Natural killer cell (primary cell): ENCODE measurements around the gene GCN1. TPM values are rescaled to one million over a fixed set of nuclear protein-coding genes. Genes with fewer than 3 reads are reported as not detected.
"Not testable (repeated sequence)": the region's sequence is repeated elsewhere in the genome, so short reads cannot be mapped to it uniquely, and the experiment has no call there.

Experiments
- ATAC-seq, 3 donors: fragments of 150-1000 bp in 2 of 3; fragments of 200-7000 bp in 1 of 3; cut with Tn5 transposase; 1 replicate in 1 of 3; 2 replicates in 2 of 3; pipeline ENCODE4 v1.10.0; 2021; ENCODE audit warnings: mild to moderate bottlenecking in 2 of 3, moderate library complexity in 2 of 3
- DNase-seq, 2 donors: peaks; one replicate each; pipeline versions ENCODE4 v3.0.0 to v3.0.0-alpha.2; 2013 to 2021; ENCODE audit warnings: mixed read lengths in 1 of 2
- H3K27ac ChIP-seq: one replicate; pipeline ENCODE4 v1.5.1; 2013; ENCODE audit warnings: mild to moderate bottlenecking, low read length
- H3K27me3 ChIP-seq: one replicate; pipeline ENCODE4 v1.6.1; 2013; ENCODE audit warnings: low read length; ENCODE audit not compliant: control insufficient read depth, insufficient read depth
- H3K36me3 ChIP-seq: one replicate; pipeline ENCODE4 v1.6.1; 2013; ENCODE audit warnings: low read length; ENCODE audit not compliant: control insufficient read depth, insufficient read depth
- H3K4me1 ChIP-seq: one replicate; pipeline ENCODE4 v1.6.1; 2013; ENCODE audit warnings: low read length; ENCODE audit not compliant: control insufficient read depth, insufficient read depth
- H3K4me3 ChIP-seq: one replicate; pipeline ENCODE4 v1.5.1; 2013; ENCODE audit warnings: low read length
- H3K9me3 ChIP-seq: one replicate; pipeline ENCODE4 v1.6.1; 2013; ENCODE audit warnings: low read length; ENCODE audit not compliant: control insufficient read depth, insufficient read depth
- H3K27ac Mint-ChIP-seq, 2 donors: one replicate each; pipeline ENCODE4 v1.8.0; 2022; ENCODE audit warnings: mild to moderate bottlenecking in 2 of 2, mixed read lengths in 2 of 2, moderate library complexity in 1 of 2
- H3K27me3 Mint-ChIP-seq, 2 donors: one replicate each; pipeline ENCODE4 v1.8.0; 2022; ENCODE audit warnings: low read depth in 2 of 2, mixed read lengths in 2 of 2
- H3K36me3 Mint-ChIP-seq: one replicate; pipeline ENCODE4 v1.8.0; 2022; ENCODE audit warnings: mixed read lengths
- H3K4me1 Mint-ChIP-seq, 2 donors: one replicate each; pipeline ENCODE4 v1.8.0; 2022; ENCODE audit warnings: mixed read lengths in 2 of 2
- H3K4me3 Mint-ChIP-seq: one replicate; pipeline ENCODE4 v1.8.0; 2022; ENCODE audit warnings: mild to moderate bottlenecking, moderate library complexity, mixed read lengths
- H3K9me3 Mint-ChIP-seq, 2 donors: one replicate each; pipeline ENCODE4 v1.8.0; 2022; ENCODE audit warnings: mixed read lengths in 2 of 2
- WGBS: methylation state at CpG from one replicate; pipeline ENCODE4 v1.1.7; 2013; ENCODE audit warnings: missing lambda C conversion rate; ENCODE audit not compliant: insufficient coverage; 5-methylcytosine and 5-hydroxymethylcytosine counted together
- intact Hi-C: fragments of 100-400 bp; cut with micrococcal nuclease; formaldehyde crosslinking; loops from one replicate; pipeline ENCODE4 v1.14.2; 2022
- total RNA-seq, 4 donors: library from RNA; stranded (reverse); fragments of 120-200 nt in 1 of 4; gene quantifications; one replicate each; pipeline versions ENCODE4 v1.2.3 to v1.2.4, GENCODE V29; 2013 to 2022
- TF ChIP-seq, protein P1 (sequence below): fragments of 200-600 bp; IDR thresholded peaks from one replicate; pipeline ENCODE4 v1.8.0; 2022; ENCODE audit warnings: antibody characterized with exemption

The GCN1 gene
- total RNA-seq, 3 donors from 2014 or later (not counting 1 experiment from before 2014, with no cell fraction given): 119 to 141 (median 120) TPM

DNA sequence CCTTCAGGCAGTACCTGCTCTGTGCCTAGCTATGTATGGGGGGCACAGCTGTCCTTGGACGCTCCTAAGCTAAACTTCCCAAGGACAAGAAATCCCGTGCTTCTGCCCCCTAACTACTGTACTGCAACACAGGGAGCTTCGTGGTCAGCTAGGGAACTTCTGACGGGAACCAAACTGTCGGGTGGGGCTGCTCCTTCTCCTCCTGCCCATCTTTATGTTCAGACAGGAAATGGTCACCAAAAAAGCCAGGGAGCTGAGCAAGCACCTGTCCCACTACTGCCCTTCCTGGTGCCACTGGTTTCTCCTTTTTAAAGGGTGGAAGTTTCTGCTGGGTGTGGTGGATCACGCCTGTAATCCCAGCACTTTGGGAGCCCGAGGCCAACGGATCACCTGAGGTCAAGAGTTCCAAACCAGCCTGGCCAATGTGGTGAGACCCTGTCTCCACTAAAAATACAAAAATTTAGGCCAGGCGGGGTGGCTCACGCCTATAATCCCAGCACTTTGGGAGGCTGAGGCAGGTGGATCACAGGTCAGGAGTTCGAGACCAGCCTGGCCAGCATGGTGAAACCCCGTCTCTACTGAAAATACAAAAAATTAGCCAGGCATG lies 44.4 kb upstream of the GCN1 start:
- H3K9me3 Mint-ChIP-seq: no peaks in the 10 kb centered on the region
- H3K27me3 Mint-ChIP-seq: no peaks in the 10 kb centered on the region
- H3K4me1 Mint-ChIP-seq: peaks cover 81 to 89% of the 10 kb centered on the region in 2 donors
- DNase-seq: no peak
- Histone ChIP-seq H3K4me1 (peaks cover 100% of the 10 kb centered on the region), H3K27ac (no peak overlapping the region), H3K9me3 (no peaks in the 10 kb centered on the region), H3K4me3 (no peak overlapping the region), H3K36me3 (peaks cover 6% of the 10 kb centered on the region), H3K27me3 (no peaks in the 10 kb centered on the region)
- ATAC-seq: no peak
- H3K36me3 Mint-ChIP-seq: no peaks in the 10 kb centered on the region
- no peak overlapping the region for H3K27ac Mint-ChIP-seq
- TF ChIP-seq, protein P1, sequence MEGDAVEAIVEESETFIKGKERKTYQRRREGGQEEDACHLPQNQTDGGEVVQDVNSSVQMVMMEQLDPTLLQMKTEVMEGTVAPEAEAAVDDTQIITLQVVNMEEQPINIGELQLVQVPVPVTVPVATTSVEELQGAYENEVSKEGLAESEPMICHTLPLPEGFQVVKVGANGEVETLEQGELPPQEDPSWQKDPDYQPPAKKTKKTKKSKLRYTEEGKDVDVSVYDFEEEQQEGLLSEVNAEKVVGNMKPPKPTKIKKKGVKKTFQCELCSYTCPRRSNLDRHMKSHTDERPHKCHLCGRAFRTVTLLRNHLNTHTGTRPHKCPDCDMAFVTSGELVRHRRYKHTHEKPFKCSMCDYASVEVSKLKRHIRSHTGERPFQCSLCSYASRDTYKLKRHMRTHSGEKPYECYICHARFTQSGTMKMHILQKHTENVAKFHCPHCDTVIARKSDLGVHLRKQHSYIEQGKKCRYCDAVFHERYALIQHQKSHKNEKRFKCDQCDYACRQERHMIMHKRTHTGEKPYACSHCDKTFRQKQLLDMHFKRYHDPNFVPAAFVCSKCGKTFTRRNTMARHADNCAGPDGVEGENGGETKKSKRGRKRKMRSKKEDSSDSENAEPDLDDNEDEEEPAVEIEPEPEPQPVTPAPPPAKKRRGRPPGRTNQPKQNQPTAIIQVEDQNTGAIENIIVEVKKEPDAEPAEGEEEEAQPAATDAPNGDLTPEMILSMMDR: no peak
- intact Hi-C loops: no loop called here
- WGBS: 76% methylated on average over 12 of the region's 12 CpGs
- H3K4me3 Mint-ChIP-seq: no peak overlapping the region

GRCh38 chr12:120238217-120238616 lies 43.7 kb upstream of the GCN1 start:
- DNase-seq: no peak
- Mint-ChIP-seq H3K9me3 (no peaks in the 10 kb centered on the region), H3K27ac (peak overlapping the region; percentile 76 to 84), H3K36me3 (no peaks in the 10 kb centered on the region), H3K4me3 (peak overlapping the region; percentile 77), H3K27me3 (no peaks in the 10 kb centered on the region), H3K4me1 (peaks cover 81 to 89% of the 10 kb centered on the region in 2 donors)
- Histone ChIP-seq H3K36me3 (peaks cover 6% of the 10 kb centered on the region), H3K27ac (peak overlapping the region; percentile 20), H3K9me3 (no peaks in the 10 kb centered on the region), H3K4me1 (peaks cover 100% of the 10 kb centered on the region), H3K27me3 (no peaks in the 10 kb centered on the region), H3K4me3 (no peak overlapping the region)
- ATAC-seq: no peak
- TF ChIP-seq, protein P1: no peak
- intact Hi-C loops: no loop called here
- 57% methylated on average over 9 of the region's 9 CpGs for WGBS

- H3K4me1 Mint-ChIP-seq: peaks cover 81 to 89% of the 10 kb centered on the region in 2 donors
- Histone ChIP-seq H3K27me3 (no peaks in the 10 kb centered on the region), H3K27ac (peak overlapping the region; percentile 20), H3K9me3 (no peaks in the 10 kb centered on the region), H3K4me3 (no peak overlapping the region), H3K36me3 (peaks cover 6% of the 10 kb centered on the region), H3K4me1 (peaks cover 100% of the 10 kb centered on the region)
- H3K9me3 Mint-ChIP-seq: no peaks in the 10 kb centered on the region
- 41% methylated on average over 13 of the region's 13 CpGs for WGBS
- H3K36me3 Mint-ChIP-seq: no peaks in the 10 kb centered on the region
- peak overlapping the region; percentile 76 to 84 for H3K27ac Mint-ChIP-seq
- intact Hi-C loops: no loop called here
- H3K27me3 Mint-ChIP-seq: no peaks in the 10 kb centered on the region
- peak overlapping the region; percentile 77 for H3K4me3 Mint-ChIP-seq
- ATAC-seq (no peak), DNase-seq (no peak)
- TF ChIP-seq, protein P1: no peak
Measured at GRCh38 chr12:120237360-120238171, 43.1 kb upstream of the GCN1 start.

- H3K27ac Mint-ChIP-seq: peak overlapping the region; percentile 76 to 84
- intact Hi-C loops: loop anchor here (1.0 kb wide), 1 partner anchor 25 kb away; no protein-coding TSS in a partner anchor
- peaks cover 81 to 89% of the 10 kb centered on the region in 2 donors for H3K4me1 Mint-ChIP-seq
- H3K9me3 Mint-ChIP-seq, H3K36me3 Mint-ChIP-seq, ATAC-seq, H3K9me3 ChIP-seq, H3K36me3 ChIP-seq, H3K4me3 ChIP-seq, H3K27ac ChIP-seq, H3K27me3 ChIP-seq, H3K27me3 Mint-ChIP-seq, DNase-seq: not testable (repeated sequence)
- H3K4me3 Mint-ChIP-seq: peak overlapping the region; percentile 77
- WGBS: 100% methylated on average over 1 of the region's 3 CpGs
- peaks cover 100% of the 10 kb centered on the region for H3K4me1 ChIP-seq
Measured at GRCh38 chr12:120236809-120237208, 42.3 kb upstream of the GCN1 start.
